AG10803 (cell line): ENCODE results near the gene TBC1D19.
A peak's percentile ranks its signal among the peaks of the same experiment; 100 is the strongest.
"Not testable (repeated sequence)": the region's sequence is repeated elsewhere in the genome, so short reads cannot be mapped to it uniquely, and the experiment has no call there.

Experiments used
- DNase-seq: peaks from one replicate; pipeline ENCODE4 v3.0.0; 2010; ENCODE audit warnings: low read depth
- H3K4me3 ChIP-seq: 2 replicates; pipeline ENCODE4 v1.5.1; 2011; ENCODE audit warnings: mild to moderate bottlenecking, low read length, control low read depth
- CTCF ChIP-seq: conservative IDR thresholded peaks from 2 replicates; pipeline ENCODE4 v1.5.1; 2011; ENCODE audit warnings: mild to moderate bottlenecking, low read length, control low read depth, inconsistent platforms

The TBC1D19 gene

GRCh38 chr4:26583538-26583864 lies 383 bp upstream of the TBC1D19 start:
- no peak for DNase-seq
- H3K4me3 ChIP-seq: peak overlapping the region; percentile 85
- TF ChIP-seq CTCF: no peak; the same call in 1 of the 2 replicates

- H3K4me3 ChIP-seq: peak overlapping the region; percentile 85
- DNase-seq: no peak
- no peak for TF ChIP-seq CTCF
Measured at GRCh38 chr4:26584725-26585124, 841 bp downstream of the TBC1D19 start.

- no peak for TF ChIP-seq CTCF
- H3K4me3 ChIP-seq: no peak overlapping the region
- no peak for DNase-seq
Measured at GRCh38 chr4:26589705-26590104, 5.8 kb downstream of the TBC1D19 start.

- peak; percentile 44 for DNase-seq
- no peak overlapping the region for H3K4me3 ChIP-seq
- TF ChIP-seq CTCF: no peak
Measured at GRCh38 chr4:26590639-26591038, 6.8 kb downstream of the TBC1D19 start.

- not testable (repeated sequence) for H3K4me3 ChIP-seq, DNase-seq
Measured at GRCh38 chr4:26593557-26593956, 9.7 kb downstream of the TBC1D19 start.

- no peak overlapping the region for H3K4me3 ChIP-seq
- TF ChIP-seq CTCF: no peak
- DNase-seq: no peak
Measured at GRCh38 chr4:26594371-26594770, 10.5 kb downstream of the TBC1D19 start.

- no peak overlapping the region for H3K4me3 ChIP-seq
- TF ChIP-seq CTCF: no peak
- DNase-seq: no peak
Measured at GRCh38 chr4:26594778-26595177, 10.9 kb downstream of the TBC1D19 start.

- TF ChIP-seq CTCF: no peak
- no peak for DNase-seq
- no peak overlapping the region for H3K4me3 ChIP-seq
Measured at GRCh38 chr4:26596843-26597242, 13.0 kb downstream of the TBC1D19 start.
